HUES64 (cell line): ENCODE measurements around the gene DGLUCY.
"Not testable (repeated sequence)": the region's sequence is repeated elsewhere in the genome, so short reads cannot be mapped to it uniquely, and the experiment has no call there.

ENCODE experiments used
- H3K27ac ChIP-seq: 2 replicates; pipeline ENCODE4 v1.7.0; 2013; ENCODE audit warnings: low read depth, low read length, inconsistent platforms
- H3K27me3 ChIP-seq: 2 replicates; pipeline ENCODE4 v1.6.1; 2013; ENCODE audit warnings: mild to moderate bottlenecking, low read length; ENCODE audit not compliant: insufficient read depth
- H3K36me3 ChIP-seq: 2 replicates; pipeline ENCODE4 v1.6.1; 2013; ENCODE audit warnings: mild to moderate bottlenecking, low read length; ENCODE audit not compliant: insufficient read depth
- H3K4me1 ChIP-seq: 2 replicates; pipeline ENCODE4 v1.6.1; 2013; ENCODE audit warnings: mild to moderate bottlenecking, low read length, moderate library complexity; ENCODE audit not compliant: insufficient read depth
- H3K4me3 ChIP-seq: 2 replicates; pipeline ENCODE4 v1.5.1; 2013; ENCODE audit warnings: mild to moderate bottlenecking, low read length, moderate library complexity
- H3K9ac ChIP-seq: 2 replicates; pipeline ENCODE4 v1.6.1; 2013; ENCODE audit warnings: mild to moderate bottlenecking, low read depth, low read length
- H3K9me3 ChIP-seq: 2 replicates; pipeline ENCODE4 v1.6.1; 2013; ENCODE audit warnings: low read depth, low read length; ENCODE audit not compliant: insufficient read depth
- WGBS: fragments of 150-250, 120-280 bp; methylation state at CpG from one replicate; pipeline ENCODE4 v1.1.7; 2013; ENCODE audit warnings: missing lambda C conversion rate; 5-methylcytosine and 5-hydroxymethylcytosine counted together

Gene DGLUCY

GRCh38 chr14:91261986-91262549, 148.2 kb downstream of the DGLUCY start:
- Histone ChIP-seq H3K4me1 (peaks cover 7% of the 10 kb centered on the region; the same call in 1 of the 2 replicates), H3K27ac (no peak overlapping the region), H3K27me3 (peaks cover 31% of the 10 kb centered on the region), H3K4me3 (no peak overlapping the region), H3K9me3 (no peaks in the 10 kb centered on the region), H3K36me3 (no peaks in the 10 kb centered on the region), H3K9ac (no peak overlapping the region)
- WGBS: 95% methylated on average over 11 of the region's 11 CpGs

GRCh38 chr14:91263329-91263728, 149.5 kb downstream of the DGLUCY start:
- no peak overlapping the region for H3K4me3 ChIP-seq
- 89% methylated on average over 2 of the region's 2 CpGs for WGBS
- H3K9me3 ChIP-seq: no peaks in the 10 kb centered on the region
- peaks cover 31% of the 10 kb centered on the region for H3K27me3 ChIP-seq
- H3K9ac ChIP-seq: no peak overlapping the region
- H3K36me3 ChIP-seq: no peaks in the 10 kb centered on the region
- no peaks in the 10 kb centered on the region for H3K4me1 ChIP-seq
- no peak overlapping the region for H3K27ac ChIP-seq

GRCh38 chr14:91264151-91265150, 150.6 kb downstream of the DGLUCY start:
- WGBS: 10% methylated on average over 69 of the region's 69 CpGs
- Histone ChIP-seq H3K4me3 (peak overlapping the region; percentile 44), H3K9me3 (no peaks in the 10 kb centered on the region), H3K4me1 (no peaks in the 10 kb centered on the region), H3K36me3 (no peaks in the 10 kb centered on the region), H3K27ac (no peak overlapping the region), H3K27me3 (peaks cover 31% of the 10 kb centered on the region), H3K9ac (peak overlapping the region; percentile 36; the same call in 1 of the 2 replicates)

- H3K27me3 ChIP-seq: peaks cover 31% of the 10 kb centered on the region
- H3K4me3 ChIP-seq: no peak overlapping the region
- H3K4me1 ChIP-seq: no peaks in the 10 kb centered on the region
- H3K27ac ChIP-seq: no peak overlapping the region
- H3K9ac ChIP-seq: no peak overlapping the region
- H3K36me3 ChIP-seq: 0 out of 2 replicates have a peak, but pooled peaks cover 2% of the 10 kb centered on the region
- H3K9me3 ChIP-seq: no peaks in the 10 kb centered on the region
- 91% methylated on average over 7 of the region's 7 CpGs for whole genome bisulfite sequencing
These were observed 151.5 kb downstream of the DGLUCY start for GRCh38 chr14:91265404-91265803.

GRCh38 chr14:91266276-91266675, 152.4 kb downstream of the DGLUCY start:
- H3K36me3 ChIP-seq, H3K9me3 ChIP-seq, H3K27ac ChIP-seq, H3K4me1 ChIP-seq, H3K4me3 ChIP-seq, H3K9ac ChIP-seq: not testable (repeated sequence)
- 92% methylated on average over 13 of the region's 15 CpGs for WGBS
- H3K27me3 ChIP-seq: peaks cover 31% of the 10 kb centered on the region

GRCh38 chr14:91267965-91268437, 154.1 kb downstream of the DGLUCY start:
- Histone ChIP-seq H3K36me3 (peaks cover 12% of the 10 kb centered on the region), H3K27ac (no peak overlapping the region), H3K4me3 (no peak overlapping the region), H3K27me3 (peaks cover 31% of the 10 kb centered on the region), H3K9me3 (no peaks in the 10 kb centered on the region), H3K4me1 (no peaks in the 10 kb centered on the region), H3K9ac (no peak overlapping the region)
- 94% methylated on average over 7 of the region's 7 CpGs for WGBS

GRCh38 chr14:91269076-91269991, 155.5 kb downstream of the DGLUCY start:
- Histone ChIP-seq H3K36me3 (peaks cover 21% of the 10 kb centered on the region), H3K27ac (no peak overlapping the region), H3K4me3 (no peak overlapping the region), H3K9ac (no peak overlapping the region), H3K4me1 (no peaks in the 10 kb centered on the region), H3K27me3 (peaks cover 17% of the 10 kb centered on the region), H3K9me3 (no peaks in the 10 kb centered on the region)
- WGBS: 89% methylated on average over 23 of the region's 24 CpGs

- Histone ChIP-seq H3K9me3 (no peaks in the 10 kb centered on the region), H3K36me3 (peaks cover 23% of the 10 kb centered on the region)
- 96% methylated on average over 6 of the region's 6 CpGs for WGBS
These were observed 156.3 kb downstream of the DGLUCY start for GRCh38 chr14:91270188-91270587.

GRCh38 chr14:91270619-91271018, 156.7 kb downstream of the DGLUCY start:
- H3K9me3 ChIP-seq: no peaks in the 10 kb centered on the region
- H3K36me3 ChIP-seq: peaks cover 23% of the 10 kb centered on the region
- 75% methylated on average over 5 of the region's 8 CpGs for WGBS
- H3K4me3 ChIP-seq: no peak overlapping the region
- no peak overlapping the region for H3K27ac ChIP-seq
- no peaks in the 10 kb centered on the region for H3K4me1 ChIP-seq
- H3K9ac ChIP-seq: no peak overlapping the region
- peaks cover 5% of the 10 kb centered on the region; the same call in 1 of the 2 replicates for H3K27me3 ChIP-seq

More at GRCh38 chr14:91270188-91270587, 156.3 kb downstream of the DGLUCY start:
- Histone ChIP-seq H3K27ac (no peak overlapping the region), H3K27me3 (peaks cover 9% of the 10 kb centered on the region), H3K4me3 (no peak overlapping the region), H3K4me1 (no peaks in the 10 kb centered on the region), H3K9ac (no peak overlapping the region)

GRCh38 chr14:91271639-91272038, 157.8 kb downstream of the DGLUCY start:
- Histone ChIP-seq H3K9me3 (no peaks in the 10 kb centered on the region), H3K9ac (no peak overlapping the region), H3K27me3 (no peaks in the 10 kb centered on the region; the same call in 1 of the 2 replicates), H3K27ac (no peak overlapping the region), H3K4me1 (no peaks in the 10 kb centered on the region), H3K4me3 (no peak overlapping the region), H3K36me3 (peaks cover 30% of the 10 kb centered on the region)
- 96% methylated on average over 9 of the region's 9 CpGs for WGBS
